SK-N-SH (cell line): Measurements from ENCODE around the gene HOXD13.

Experiments used
- CHD2 ChIP-seq: fragments of 150-350 bp; IDR thresholded peaks from 2 replicates; pipeline ENCODE4 v1.6.1; 2018; ENCODE audit warnings: low read length; ENCODE audit not compliant: partially characterized antibody
- CTCF ChIP-seq: fragments of 200-600 bp; sonication (generic); IDR thresholded peaks from 2 replicates; pipeline ENCODE4 v1.6.1; 2017; ENCODE audit warnings: antibody characterized with exemption, mild to moderate bottlenecking, moderate library complexity
- EP300 ChIP-seq, 2 experiments: IDR thresholded peaks; 2 replicates each; pipeline versions ENCODE4 v1.4.0 to v1.6.1; 2012; ENCODE audit warnings: borderline replicate concordance in 1 of 2, low read depth in 1 of 2, low read length in 1 of 2
- FOSL2 ChIP-seq: IDR thresholded peaks from 2 replicates; pipeline ENCODE4 v1.4.0; 2012; ENCODE audit warnings: low read depth, mild to moderate bottlenecking, moderate library complexity, borderline replicate concordance
- GATA2 ChIP-seq: sonication (generic); formaldehyde crosslinking; IDR thresholded peaks from 2 replicates; pipeline ENCODE4 v1.5.0; 2020; ENCODE audit warnings: mild to moderate bottlenecking, missing genetic modification reagents
- JUND ChIP-seq: IDR thresholded peaks from 2 replicates; pipeline ENCODE4 v1.4.0; 2012
- PBX3 ChIP-seq: IDR thresholded peaks from 2 replicates; pipeline ENCODE4; 2012
- POLR2AphosphoS5 ChIP-seq: IDR thresholded peaks from 2 replicates; pipeline ENCODE4 v1.6.1; 2012; ENCODE audit warnings: low read depth, low read length
- RCOR1 ChIP-seq: fragments of 150-350 bp; IDR thresholded peaks from 2 replicates; pipeline ENCODE4 v1.6.1; 2017; ENCODE audit warnings: antibody characterized with exemption, low read length
- RXRA ChIP-seq: IDR thresholded peaks from 2 replicates; pipeline ENCODE4 v1.4.0; 2012; ENCODE audit warnings: low read depth, mild to moderate bottlenecking, borderline replicate concordance
- TCF12 ChIP-seq: IDR thresholded peaks from 2 replicates; pipeline ENCODE4 v1.4.0; 2012
- TEAD4 ChIP-seq: IDR thresholded peaks from 2 replicates; pipeline ENCODE4 v1.4.0; 2012; ENCODE audit warnings: mild to moderate bottlenecking, borderline replicate concordance; ENCODE audit not compliant: insufficient read depth
- TF ChIP-seq, protein P1 (sequence below): fragments of 150-350 bp; IDR thresholded peaks from 2 replicates; pipeline ENCODE4 v1.6.1; 2016; ENCODE audit warnings: mild to moderate bottlenecking, low read depth, low read length
- TF ChIP-seq, protein P2 (sequence below): IDR thresholded peaks from 2 replicates; pipeline ENCODE4 v1.4.0; 2012; ENCODE audit warnings: low read depth

DNA sequence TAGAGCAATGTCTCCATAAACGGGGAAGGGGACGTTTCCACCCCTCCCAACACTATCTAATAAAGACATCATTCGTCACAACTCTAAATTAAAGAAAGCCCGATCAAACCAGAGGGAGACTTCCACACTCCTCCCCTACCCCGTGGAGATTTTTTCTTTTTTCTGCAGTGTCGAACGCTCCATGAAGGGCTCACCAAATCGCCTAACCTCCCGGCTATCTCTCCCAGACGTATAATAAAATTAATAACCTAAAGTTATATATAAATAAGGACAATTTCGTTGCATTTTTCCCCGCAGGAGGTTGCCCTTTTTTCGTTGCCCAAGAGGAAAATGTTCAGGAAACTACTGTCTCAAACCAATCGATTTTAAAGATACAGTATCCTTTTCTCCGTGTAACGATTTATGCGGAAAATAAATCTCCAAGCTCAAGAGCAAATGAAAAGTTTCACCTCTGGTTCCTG, 11.1 kb upstream of the HOXD13 start:
- no peak for TF ChIP-seq CTCF
- no peak for TF ChIP-seq CHD2
- TF ChIP-seq, protein P1, sequence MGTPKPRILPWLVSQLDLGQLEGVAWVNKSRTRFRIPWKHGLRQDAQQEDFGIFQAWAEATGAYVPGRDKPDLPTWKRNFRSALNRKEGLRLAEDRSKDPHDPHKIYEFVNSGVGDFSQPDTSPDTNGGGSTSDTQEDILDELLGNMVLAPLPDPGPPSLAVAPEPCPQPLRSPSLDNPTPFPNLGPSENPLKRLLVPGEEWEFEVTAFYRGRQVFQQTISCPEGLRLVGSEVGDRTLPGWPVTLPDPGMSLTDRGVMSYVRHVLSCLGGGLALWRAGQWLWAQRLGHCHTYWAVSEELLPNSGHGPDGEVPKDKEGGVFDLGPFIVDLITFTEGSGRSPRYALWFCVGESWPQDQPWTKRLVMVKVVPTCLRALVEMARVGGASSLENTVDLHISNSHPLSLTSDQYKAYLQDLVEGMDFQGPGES: no peak
- TF ChIP-seq JUND: no peak
- TF ChIP-seq GATA2 (CRISPR knock-in tag): no peak
- no peak for TF ChIP-seq POLR2AphosphoS5
- no peak for TF ChIP-seq FOSL2
- no peak for TF ChIP-seq RXRA
- TF ChIP-seq PBX3: no peak
- no peak for TF ChIP-seq TCF12
- TF ChIP-seq RCOR1: no peak
- no peak for TF ChIP-seq TEAD4
- TF ChIP-seq, protein P2, sequence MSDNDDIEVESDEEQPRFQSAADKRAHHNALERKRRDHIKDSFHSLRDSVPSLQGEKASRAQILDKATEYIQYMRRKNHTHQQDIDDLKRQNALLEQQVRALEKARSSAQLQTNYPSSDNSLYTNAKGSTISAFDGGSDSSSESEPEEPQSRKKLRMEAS: no peak
- TF ChIP-seq EP300 (IDR thresholded peaks at IDR 0.05; ENCODE audit: borderline replicate concordance in 1 of 2, low read depth in 1 of 2, low read length in 1 of 2): no peak
